AG04449 (cell line): ENCODE data around the gene FBP2.

Source experiments
- CTCF ChIA-PET: fragments of 350-600 bp; formaldehyde crosslinking; extraction: SDS; loops from one replicate; lab custom pipeline; 2021; ENCODE audit warnings: antibody characterized with exemption; lab: Yijun Ruan, JAX
- POLR2A ChIA-PET: fragments of 400-600, 350-600 bp; formaldehyde crosslinking; extraction: SDS; loops from one replicate; lab custom pipeline; 2020; ENCODE audit warnings: antibody characterized with exemption, inconsistent platforms; lab: Yijun Ruan, JAX
- DNase-seq: peaks from one replicate; pipeline ENCODE4 v3.0.0-alpha.2; 2010; ENCODE audit warnings: low read depth, low spot score
- H3K4me3 ChIP-seq: 2 replicates; pipeline ENCODE4 v1.5.1; 2011; ENCODE audit warnings: low read depth, mild to moderate bottlenecking, control low read depth, low read length
- TF ChIP-seq, protein P1 (sequence below): IDR thresholded peaks from one replicate; pipeline ENCODE4 v1.5.1; 2011; ENCODE audit warnings: mild to moderate bottlenecking, moderate library complexity, low read length, control low read depth, inconsistent platforms; ENCODE audit not compliant: insufficient read depth; ENCODE audit errors: missing control alignments

FBP2 gene

DNA sequence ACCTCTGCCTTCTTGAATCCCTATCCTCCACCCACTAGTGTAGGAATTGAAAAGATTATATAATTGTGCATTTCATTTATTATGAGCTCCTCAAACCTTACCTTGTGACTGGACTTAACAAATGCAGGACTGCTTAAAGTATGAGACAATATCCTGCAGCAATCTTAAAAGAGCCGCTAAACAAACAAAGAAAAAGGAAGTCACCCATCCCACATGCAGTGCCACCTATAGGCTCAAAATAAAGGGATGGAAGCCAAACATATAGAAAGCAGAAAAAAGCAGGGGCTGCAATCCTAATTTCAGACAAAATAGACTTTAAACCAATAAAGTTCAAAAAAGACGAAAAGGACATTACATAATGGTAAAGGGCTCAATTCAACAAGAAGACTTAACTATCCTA lies 30.1 kb downstream of the FBP2 start:
- ChIA-PET CTCF (no interaction called here), POLR2A (no interaction called here)

DNA sequence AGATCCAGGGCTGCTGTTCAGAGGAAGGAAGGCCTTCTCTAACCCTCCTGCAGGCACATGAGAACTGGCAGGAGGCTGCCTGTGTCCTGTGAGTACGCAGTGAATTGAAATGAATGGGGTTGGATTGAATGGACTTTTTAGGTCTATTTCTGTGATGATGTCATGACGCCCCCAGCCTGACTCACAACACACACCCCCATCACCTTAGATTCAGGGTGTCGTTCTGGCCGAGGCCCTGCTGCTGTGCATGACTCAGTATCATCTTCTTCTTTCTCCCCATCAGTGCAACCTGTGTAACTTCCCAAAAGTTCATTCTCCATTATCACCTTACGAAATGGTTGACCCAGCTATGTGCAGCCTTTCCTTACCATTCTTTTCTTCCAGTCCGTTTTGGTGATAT lies 33.4 kb downstream of the FBP2 start:
- CTCF ChIA-PET = no interaction called here
- POLR2A ChIA-PET = no interaction called here

More for the DNA sequence above, 30.1 kb downstream of the FBP2 start:
- TF ChIP-seq, protein P1, sequence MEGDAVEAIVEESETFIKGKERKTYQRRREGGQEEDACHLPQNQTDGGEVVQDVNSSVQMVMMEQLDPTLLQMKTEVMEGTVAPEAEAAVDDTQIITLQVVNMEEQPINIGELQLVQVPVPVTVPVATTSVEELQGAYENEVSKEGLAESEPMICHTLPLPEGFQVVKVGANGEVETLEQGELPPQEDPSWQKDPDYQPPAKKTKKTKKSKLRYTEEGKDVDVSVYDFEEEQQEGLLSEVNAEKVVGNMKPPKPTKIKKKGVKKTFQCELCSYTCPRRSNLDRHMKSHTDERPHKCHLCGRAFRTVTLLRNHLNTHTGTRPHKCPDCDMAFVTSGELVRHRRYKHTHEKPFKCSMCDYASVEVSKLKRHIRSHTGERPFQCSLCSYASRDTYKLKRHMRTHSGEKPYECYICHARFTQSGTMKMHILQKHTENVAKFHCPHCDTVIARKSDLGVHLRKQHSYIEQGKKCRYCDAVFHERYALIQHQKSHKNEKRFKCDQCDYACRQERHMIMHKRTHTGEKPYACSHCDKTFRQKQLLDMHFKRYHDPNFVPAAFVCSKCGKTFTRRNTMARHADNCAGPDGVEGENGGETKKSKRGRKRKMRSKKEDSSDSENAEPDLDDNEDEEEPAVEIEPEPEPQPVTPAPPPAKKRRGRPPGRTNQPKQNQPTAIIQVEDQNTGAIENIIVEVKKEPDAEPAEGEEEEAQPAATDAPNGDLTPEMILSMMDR = no peak
- no peak for DNase-seq
- no peak overlapping the region for H3K4me3 ChIP-seq

DNA sequence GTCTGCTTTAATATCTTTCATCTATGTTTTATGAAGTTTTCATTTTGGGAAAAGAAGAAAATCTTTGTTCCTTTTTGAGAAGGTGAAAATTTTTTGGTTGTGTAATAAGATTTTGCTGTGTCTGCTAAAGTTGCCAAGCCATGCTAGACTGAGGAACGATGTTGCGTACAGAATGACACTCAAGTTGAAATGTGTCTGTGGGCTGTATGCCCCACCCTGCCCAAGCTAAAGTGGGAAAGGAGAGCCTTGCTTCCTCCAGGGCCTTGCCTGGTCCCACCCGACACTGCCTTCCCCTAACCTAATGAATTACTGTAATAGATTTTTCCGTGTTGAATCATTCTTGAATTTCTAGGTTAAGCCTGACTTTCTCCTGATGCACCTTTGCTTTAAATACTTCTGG lies 36.2 kb downstream of the FBP2 start:
- ChIA-PET CTCF (no interaction called here), POLR2A (no interaction called here)
- TF ChIP-seq, protein P1 = no peak
- DNase-seq = no peak
- no peak overlapping the region for H3K4me3 ChIP-seq

More for the DNA sequence above, 33.4 kb downstream of the FBP2 start:
- no peak for DNase-seq
- TF ChIP-seq, protein P1 = no peak
- no peak overlapping the region for H3K4me3 ChIP-seq

DNA sequence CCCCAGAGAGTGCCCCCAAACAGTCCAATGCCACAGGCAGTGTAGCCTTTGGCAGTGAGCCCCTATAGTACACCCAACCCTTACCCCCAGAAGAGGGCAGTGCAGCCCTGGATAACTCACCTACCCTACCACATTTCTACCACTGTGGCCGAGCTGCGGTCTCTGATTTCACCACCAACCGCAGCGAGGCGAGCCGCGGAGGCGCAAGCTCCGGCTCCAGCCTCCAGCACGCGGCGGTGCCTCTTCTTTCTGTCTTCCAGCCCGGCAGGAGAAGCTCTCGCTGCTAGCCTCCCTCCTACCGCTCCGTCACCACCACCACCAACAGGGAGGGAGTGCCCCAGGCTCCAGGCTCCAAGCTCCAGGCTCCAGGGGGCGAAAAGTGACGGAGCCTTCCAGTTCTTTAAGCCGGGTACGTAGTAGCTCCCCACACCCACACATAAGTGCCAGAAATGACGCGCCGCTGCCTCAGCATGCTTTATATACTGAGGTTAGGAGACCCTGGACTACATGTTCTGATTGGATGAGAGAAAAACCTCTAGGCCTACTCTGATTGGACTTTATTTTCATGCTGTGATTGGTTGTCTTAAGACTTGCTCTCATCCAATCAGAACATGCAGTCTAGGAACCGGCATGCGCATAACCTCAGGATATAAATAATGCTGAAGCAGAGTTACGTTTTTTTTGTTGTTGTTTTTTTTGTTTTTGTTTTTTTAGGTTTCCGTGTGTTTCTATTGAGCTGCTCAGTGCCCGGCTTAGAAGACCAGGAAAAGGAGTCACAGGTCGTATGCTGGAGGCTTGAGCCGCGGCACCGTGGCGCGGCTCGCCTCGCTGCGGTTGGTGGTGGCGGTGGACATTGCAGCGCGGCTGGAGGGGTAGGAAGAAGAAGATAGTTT lies 38.9 kb downstream of the FBP2 start, which contains the start of gene PCAT7:
Gene PCAT7, plus strand, starts transcription at position 645 of the 893 bp plus-strand sequence.
- TF ChIP-seq, protein P1 = no peak
- ChIA-PET POLR2A (no interaction called here), CTCF (interaction anchor here (0.6 to 2.0 kb wide), 5 partner anchors 10 to 1663 kb away, joined by 3 to 6 read pairs (median 3); no protein-coding TSS in a partner anchor)
- no peak within 1 kb of the TSS for H3K4me3 ChIP-seq
- no peak for DNase-seq

DNA sequence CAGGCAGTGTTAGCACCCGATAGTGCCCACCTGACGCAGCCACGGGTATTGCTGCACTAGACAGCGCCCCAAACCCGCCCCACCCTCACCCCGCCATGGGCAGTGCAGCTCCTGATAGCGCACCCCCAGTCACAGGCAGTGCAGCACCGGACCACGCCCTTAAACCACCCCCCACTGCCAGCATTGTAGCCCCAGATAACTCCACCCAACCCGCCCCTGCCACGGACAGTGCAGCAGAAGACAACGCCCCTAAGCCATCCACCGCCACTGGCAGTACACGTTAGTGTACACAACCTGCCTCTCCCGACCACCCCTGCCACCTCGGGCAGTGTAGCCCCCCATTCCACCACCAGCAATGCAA lies 39.6 kb downstream of the FBP2 start:
- ChIA-PET CTCF (interaction anchor here (1.1 to 2.0 kb wide), 4 partner anchors 50 to 1663 kb away, joined by 3 to 6 read pairs (median 4); no protein-coding TSS in a partner anchor), POLR2A (no interaction called here)
- TF ChIP-seq, protein P1 = no peak
- DNase-seq = no peak
- no peak overlapping the region for H3K4me3 ChIP-seq
